Fibroblast of gingiva (primary cell): Measurements from ENCODE around the gene ARHGEF16.

ENCODE experiments used
- DNase-seq: peaks from one replicate; pipeline ENCODE4 v3.0.0-alpha.2; 2011; ENCODE audit warnings: low read depth

Gene ARHGEF16

GRCh38 chr1:3438661-3439180, 15.7 kb upstream of the ARHGEF16 start:
- DNase-seq: no peak

- no peak for DNase-seq
These were observed 14.8 kb upstream of the ARHGEF16 start for GRCh38 chr1:3439346-3440299.

GRCh38 chr1:3440300-3440681, 14.2 kb upstream of the ARHGEF16 start:
- DNase-seq: no peak

DNA sequence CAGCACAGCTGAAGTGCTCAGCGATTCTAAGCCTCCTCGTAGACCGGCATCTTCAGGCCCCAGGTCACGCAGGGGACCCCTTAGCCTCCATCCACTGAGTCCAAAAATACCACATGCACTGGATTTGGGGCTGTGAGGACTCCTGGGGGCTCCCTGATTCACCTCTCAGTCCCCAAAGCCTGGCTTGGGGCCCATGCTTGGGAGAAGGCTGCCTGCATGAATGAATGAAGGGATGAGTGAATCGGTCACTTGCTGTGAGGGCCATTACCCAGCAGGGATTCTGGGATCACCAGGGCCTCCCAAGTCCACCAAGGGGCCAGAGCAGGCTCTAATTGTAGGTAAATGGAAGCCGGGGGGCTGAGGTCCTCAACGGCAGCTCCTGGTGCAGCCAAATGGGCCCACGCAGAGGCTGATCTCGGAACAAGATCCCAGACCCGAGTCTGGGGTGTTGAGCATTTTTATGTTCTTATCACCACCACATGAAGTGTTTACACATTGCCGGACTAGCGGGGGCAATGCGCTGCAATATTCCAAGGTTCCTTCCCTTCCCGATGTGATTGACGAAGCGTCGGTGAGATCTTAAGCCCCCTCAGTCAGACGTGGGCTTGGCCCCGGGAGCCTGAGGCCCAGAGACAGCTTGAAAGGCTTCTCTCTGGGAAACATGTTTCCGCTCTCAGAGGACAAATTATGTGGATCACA, 13.6 kb upstream of the ARHGEF16 start:
- no peak for DNase-seq

- no peak for DNase-seq
These were observed 13.0 kb upstream of the ARHGEF16 start for GRCh38 chr1:3441410-3441847.

DNA sequence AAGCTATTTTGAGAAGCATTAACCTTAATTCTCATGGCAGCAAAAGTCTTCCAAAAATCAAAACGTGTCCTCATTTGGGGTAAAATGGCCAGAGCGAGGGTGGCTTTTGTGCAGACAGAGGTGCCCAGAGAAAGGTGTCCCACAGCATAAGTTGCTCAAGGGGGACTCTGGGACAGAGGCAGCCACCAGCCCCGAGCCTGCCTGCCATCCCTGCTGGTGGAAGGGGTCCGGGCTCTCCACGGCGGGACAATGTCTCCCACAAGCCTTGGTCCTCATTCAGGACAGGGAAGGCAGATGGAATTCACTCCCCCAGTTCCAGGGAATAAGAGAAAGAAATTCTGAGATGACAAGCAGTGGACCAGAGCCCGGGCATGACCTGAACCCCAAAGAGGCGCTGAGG, 12.6 kb upstream of the ARHGEF16 start:
- no peak for DNase-seq

- DNase-seq: no peak
These were observed 12.1 kb upstream of the ARHGEF16 start for GRCh38 chr1:3442331-3442730.

DNA sequence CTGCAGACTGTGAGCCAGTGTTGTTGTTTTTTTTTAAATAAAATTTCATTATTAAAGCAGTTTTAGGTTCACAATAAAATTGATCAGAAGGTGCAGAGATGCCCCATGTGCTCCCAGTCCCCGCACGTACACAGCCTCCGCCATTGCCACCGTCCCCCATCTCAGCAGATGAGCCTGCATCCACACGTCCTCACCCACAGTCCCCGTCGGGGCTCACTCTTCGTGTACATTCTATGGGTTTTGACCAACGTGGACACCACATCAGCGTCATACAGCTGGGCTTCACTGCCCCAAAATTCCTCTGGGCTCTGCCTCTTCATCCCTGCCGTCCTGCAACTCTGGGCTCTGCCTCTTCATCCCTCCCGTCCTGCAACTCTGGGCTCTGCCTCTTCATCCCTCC, 11.6 kb upstream of the ARHGEF16 start:
- DNase-seq: no peak

DNA sequence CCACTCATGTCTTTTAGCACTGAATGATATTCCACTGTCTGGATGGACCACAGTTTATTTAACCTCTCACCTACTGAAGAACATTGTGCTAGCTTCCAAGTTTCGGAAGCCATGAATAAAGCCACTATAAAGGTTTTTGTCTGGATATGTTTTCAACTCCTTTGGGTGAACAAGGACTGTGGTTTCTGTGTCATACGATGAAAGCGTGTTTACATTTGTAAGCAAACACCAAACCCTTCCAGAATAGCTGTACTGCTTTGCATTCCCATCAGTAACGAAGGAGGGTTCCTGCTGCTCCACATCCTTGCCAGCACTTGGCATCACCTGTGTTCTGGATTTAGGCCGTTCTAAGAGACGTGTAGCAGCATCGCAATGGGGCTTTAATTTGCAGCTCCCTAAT, 10.7 kb upstream of the ARHGEF16 start:
- DNase-seq: no peak

DNA sequence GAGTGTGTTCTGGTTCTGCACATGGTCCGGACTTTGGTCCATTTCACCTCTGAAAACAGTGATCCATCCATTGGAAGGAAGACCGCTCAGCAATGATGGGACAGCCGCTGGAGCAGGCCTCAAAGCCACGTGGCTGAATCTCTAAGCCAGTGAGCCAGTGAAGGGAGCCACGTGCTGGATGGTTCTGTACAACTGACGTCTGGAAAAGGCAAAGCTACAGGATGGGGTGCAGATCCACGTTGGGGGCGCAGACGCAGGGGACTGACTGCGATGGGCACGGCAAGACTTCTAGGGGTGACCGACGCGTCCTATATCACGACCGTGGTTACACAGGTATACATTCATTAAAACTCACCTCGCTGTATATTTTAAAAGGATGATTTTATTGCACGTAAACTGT, 10.2 kb upstream of the ARHGEF16 start:
- no peak for DNase-seq

GRCh38 chr1:3444736-3445135, 9.7 kb upstream of the ARHGEF16 start:
- DNase-seq: no peak

DNA sequence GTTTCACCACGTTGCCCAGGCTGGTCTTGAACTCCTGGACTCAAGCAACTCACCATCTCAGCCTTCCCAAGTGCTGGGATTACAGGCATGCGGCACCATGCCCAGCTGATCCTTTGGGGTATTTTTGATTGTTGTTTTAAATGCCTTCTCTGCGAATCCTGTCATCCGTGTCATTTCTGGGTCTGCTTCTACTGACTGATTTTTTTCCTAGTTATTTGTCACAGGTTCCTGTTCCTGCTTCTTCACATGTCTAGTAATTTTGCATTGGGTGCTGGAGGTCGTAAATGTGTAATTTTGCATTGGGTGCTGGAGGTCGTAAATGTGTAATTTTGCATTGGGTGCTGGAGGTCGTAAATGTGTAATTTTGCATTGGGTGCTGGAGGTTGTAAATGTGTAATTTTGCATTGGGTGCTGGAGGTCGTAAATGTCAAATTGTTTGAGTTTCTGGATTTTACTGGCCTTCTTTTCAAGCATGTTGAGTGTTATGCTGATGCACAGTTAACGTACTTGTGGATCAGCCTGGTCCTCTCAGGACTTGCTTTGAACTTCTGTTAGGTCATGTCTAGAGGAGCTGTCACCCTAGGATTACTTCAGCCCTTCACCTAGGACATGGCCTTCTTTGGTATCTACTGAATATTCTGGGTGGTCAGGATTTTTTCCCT, 4.1 kb upstream of the ARHGEF16 start:
- DNase-seq: no peak

- no peak for DNase-seq
These were observed 3.5 kb upstream of the ARHGEF16 start for GRCh38 chr1:3450983-3451382.

DNA sequence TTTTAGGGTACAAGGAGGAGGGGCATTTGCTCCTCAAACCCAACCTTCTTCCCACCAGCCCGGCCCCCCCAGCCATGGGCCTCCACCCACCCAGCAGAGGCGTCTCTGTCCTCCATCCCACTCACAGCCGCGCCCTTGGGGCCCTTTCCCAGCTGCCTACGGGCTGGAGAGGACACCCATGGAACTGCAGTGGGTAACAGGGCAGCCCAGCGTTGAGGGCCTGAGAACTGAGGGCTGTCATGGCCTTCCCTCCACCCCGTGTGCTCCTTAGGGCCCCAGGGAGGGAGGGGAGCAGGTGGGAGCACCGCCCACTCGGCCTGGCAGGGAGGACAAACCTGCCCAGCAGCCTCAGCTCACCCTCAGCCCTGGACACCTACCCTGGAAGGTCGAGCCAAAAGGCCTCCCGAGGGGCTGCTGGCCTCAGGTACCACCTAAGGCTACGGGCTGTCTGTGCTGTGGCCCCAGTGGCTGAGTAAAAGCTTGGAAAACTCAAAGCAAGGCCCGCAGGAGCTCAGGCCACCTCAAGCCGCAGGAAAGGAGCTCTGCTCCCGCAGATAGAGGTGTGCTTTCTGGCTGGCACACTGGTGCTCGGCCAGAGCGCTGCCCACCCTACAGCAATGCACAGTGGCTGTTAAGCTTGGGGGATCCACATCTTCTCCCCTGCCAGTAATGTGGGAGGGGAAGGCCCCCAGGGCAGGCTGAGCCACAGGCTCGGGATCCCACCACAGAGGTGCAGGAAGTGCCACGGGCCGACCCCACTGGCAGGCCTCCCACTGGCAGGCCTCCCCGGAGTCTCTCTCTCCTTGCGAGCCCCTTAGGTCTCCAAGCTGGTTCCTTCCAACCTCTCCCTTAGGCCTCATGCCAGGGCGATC, 2.2 kb upstream of the ARHGEF16 start:
- DNase-seq: no peak

GRCh38 chr1:3452866-3453175, 1.6 kb upstream of the ARHGEF16 start:
- DNase-seq: no peak

GRCh38 chr1:3453203-3453761, 1.2 kb upstream of the ARHGEF16 start:
- DNase-seq: peak; percentile 41

- DNase-seq: no peak
These were observed 550 bp downstream of the ARHGEF16 start for GRCh38 chr1:3454811-3455618.

GRCh38 chr1:3455670-3456448, 1.4 kb downstream of the ARHGEF16 start:
- no peak for DNase-seq

DNA sequence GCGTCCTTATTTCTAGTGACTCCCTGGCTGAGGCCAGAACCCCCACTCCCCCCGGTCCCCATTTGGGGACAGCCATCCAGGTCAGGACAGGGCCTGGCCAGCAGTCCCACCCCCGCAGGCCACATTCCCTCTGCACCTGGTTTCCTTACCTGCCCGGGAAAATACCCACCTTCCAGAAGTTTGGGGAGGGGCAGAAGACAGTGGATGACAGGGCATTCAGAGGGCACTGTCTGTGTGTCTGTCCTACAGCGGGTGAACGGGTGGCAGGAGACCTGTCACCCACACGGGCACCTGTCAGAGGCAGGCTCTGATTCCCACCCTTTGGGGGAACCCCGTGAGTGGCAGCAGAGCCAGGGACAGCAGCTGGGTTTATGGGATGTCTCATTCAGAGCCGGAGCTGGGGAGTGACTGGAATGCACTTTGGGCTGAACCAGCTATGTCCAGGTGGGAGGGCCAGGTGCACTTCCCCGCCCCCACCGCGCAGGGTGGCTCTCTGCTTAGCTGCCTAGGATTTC, 2.0 kb downstream of the ARHGEF16 start:
- DNase-seq: no peak
